Tibial nerve (tissue), 3 donors: ENCODE measurements around the gene NRL.

Source experiments
- POLR2A ChIP-seq, 2 donors: fragments of 450-650 bp; IDR thresholded peaks; one replicate each; pipeline ENCODE4 v1.6.1; 2017; ENCODE audit warnings: antibody characterized with exemption in 2 of 2, mild to moderate bottlenecking in 2 of 2, moderate library complexity in 2 of 2
- TF ChIP-seq, protein P1 (sequence below), 5 experiments: fragments of 200-600 bp in 3 of 5; fragments of 450-650 bp in 2 of 5; sonication (generic) in 3 of 5; IDR thresholded peaks; one replicate each; pipeline ENCODE4 v1.5.1; 2016 to 2019; ENCODE audit warnings: antibody characterized with exemption in 5 of 5, mild to moderate bottlenecking in 3 of 5, moderate library complexity in 2 of 5

DNA sequence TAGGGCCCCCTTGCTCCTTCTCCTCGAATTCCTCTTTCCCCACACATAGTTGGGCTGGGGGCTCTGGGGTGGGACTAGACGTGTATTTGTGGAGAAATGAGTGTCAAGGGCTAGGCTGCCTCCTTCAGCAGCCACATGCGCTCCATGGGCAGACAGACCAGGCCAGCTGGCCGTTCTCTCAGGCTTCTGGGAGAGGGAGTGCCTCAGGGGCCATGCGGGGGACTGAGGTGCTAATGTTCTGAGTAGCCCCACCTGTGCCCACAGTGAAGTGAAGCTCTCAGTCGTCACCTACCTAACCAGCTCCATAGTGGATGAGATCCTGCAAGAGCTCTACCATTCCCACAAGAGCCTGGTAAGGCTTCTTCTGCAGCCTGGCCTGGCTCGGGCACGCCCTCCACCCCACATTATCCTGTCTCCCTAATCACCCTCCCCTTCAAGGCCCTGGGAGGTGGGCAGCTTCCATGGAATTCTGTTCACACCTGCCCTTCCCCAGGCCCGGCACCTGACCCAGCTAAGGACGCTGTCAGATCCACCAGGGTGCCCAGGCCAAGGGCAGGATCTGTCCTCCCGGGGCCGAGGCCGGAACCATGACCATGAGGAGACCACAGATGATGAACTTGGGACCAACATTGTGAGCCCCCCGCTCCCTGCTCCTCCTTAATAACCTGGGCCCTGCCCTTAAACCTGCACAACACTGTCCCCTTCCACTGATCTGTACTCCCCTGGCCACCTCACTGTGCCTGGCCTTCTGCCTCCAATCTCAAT, 52.4 kb downstream of the NRL start:
- TF ChIP-seq, protein P1, sequence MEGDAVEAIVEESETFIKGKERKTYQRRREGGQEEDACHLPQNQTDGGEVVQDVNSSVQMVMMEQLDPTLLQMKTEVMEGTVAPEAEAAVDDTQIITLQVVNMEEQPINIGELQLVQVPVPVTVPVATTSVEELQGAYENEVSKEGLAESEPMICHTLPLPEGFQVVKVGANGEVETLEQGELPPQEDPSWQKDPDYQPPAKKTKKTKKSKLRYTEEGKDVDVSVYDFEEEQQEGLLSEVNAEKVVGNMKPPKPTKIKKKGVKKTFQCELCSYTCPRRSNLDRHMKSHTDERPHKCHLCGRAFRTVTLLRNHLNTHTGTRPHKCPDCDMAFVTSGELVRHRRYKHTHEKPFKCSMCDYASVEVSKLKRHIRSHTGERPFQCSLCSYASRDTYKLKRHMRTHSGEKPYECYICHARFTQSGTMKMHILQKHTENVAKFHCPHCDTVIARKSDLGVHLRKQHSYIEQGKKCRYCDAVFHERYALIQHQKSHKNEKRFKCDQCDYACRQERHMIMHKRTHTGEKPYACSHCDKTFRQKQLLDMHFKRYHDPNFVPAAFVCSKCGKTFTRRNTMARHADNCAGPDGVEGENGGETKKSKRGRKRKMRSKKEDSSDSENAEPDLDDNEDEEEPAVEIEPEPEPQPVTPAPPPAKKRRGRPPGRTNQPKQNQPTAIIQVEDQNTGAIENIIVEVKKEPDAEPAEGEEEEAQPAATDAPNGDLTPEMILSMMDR (IDR thresholded peaks at IDR 0.05), result no peak
- no peak for TF ChIP-seq POLR2A (IDR thresholded peaks at IDR 0.05)
